HL-60/S4 treated with retinoic acid at 250 ng/mL for 4 days and 3 days (cell line): Measurements from ENCODE around the gene RBFOX1.

Source experiments
- in situ Hi-C: fragments of 300-500 bp; cut with MboI; formaldehyde crosslinking; loops from 2 replicates; pipeline ENCODE4 v1.7.0; 2022; ENCODE audit warnings: low sequenced_read_pairs

The RBFOX1 gene

DNA sequence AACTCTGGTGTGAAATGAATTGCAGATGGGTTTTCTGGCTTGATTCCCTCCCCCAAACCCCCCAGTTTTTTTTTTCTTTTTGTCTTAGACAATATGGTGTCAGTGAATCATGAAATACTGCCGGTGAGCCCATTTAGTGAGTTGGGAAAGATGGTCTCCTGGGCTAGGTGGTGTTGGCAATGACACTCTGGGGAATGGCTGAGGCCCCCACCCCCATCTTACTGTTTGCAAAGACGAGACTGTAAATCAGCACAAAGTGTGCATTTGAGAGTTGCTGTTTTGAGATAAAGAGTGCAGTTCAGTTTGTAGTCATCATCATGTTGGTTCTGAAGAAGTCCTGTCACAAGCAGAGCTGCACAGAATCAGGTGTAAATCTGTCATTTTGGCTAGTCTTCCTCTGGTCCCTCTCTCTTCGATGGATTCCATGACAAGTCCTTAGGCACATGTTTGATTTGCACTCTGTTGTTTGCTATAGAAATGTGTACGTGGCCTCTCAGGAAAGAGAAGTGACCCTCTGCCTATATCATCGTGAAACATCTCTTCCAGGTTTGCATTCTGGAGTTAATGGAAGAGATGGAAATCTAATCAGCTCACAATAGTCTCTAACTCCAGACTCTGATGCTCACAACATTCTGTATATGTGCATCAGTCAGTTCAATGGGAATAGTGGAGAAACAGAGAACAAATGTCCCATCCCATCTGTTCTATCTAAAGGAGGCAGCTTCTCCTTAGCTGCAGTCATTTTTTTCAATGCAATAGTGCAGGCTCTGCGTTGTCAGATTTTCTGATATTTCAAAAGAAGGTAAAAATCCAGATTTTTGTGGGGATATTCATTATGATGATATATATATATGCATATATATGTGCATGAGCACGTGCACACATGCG is 34.6 kb downstream of the RBFOX1 start:
- in situ Hi-C loops = no loop called here

- in situ Hi-C loops = no loop called here
Measured at GRCh38 chr16:7369204-7369603, 36.6 kb downstream of the RBFOX1 start.

GRCh38 chr16:7372095-7372494 is 39.5 kb downstream of the RBFOX1 start:
- in situ Hi-C loops = no loop called here

GRCh38 chr16:7373776-7374175 is 41.1 kb downstream of the RBFOX1 start:
- in situ Hi-C loops = no loop called here

DNA sequence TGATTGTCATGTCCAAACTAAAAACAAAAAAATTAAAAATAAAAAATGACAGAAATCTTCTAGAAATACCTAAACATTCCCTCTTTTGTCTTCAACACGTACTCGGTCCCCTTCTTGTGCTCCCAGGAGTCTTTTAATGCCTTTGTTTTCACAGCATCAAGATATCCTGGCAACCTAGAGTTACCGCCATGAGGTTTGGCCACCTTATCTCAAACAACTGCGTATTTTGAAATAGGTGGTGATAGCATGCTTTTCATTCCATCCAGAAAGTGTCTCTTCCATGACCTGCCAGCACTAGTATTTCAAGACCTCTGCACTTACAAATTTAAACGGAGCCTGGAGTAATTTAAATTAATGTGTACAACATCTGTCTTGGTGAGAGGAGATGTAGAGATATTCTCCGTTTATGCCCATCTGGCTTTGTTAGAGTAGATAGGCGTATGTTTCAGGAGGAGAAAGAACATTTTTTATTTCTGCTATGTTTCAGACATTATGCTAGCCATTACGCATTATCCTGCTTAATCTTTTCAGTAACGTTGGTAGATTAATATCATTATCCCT is 42.0 kb downstream of the RBFOX1 start:
- in situ Hi-C loops = no loop called here

DNA sequence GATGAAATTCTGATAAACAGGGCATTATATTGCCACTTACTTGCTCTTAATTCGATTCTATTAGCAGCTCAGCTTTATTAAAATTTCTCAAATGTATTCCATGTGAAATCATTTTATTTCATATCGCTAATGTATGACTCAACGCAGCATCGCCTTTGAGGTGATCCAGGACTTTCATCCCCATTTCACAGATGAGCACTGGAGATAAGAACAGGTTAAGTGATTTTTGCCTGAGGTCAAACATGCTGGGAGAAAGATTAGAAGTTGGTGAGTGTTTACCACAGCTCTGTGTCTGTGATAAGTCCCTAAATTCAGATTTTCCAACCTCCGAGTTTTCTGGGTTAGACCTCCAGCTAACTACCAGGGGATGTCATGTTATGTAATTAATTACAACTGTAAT is 43.6 kb downstream of the RBFOX1 start:
- in situ Hi-C loops = no loop called here

DNA sequence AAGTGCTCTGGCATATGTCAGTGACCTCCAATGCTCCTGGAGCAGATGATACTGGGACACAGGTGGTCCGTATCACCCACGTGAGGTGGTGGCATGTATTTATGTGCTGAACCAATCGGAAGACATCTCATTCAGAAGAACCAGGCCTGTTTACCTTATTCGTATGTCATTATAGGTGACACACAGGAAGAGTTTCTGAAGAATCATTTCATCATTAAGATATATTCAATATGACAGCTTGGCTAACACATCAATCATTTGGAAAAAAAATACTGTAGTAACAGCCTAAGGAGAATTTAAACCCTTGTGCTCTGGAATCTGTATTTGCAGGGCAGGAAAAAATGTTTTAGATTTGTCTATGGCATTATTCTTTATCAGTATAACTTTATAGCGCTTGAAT is 44.6 kb downstream of the RBFOX1 start:
- in situ Hi-C loops = no loop called here

DNA sequence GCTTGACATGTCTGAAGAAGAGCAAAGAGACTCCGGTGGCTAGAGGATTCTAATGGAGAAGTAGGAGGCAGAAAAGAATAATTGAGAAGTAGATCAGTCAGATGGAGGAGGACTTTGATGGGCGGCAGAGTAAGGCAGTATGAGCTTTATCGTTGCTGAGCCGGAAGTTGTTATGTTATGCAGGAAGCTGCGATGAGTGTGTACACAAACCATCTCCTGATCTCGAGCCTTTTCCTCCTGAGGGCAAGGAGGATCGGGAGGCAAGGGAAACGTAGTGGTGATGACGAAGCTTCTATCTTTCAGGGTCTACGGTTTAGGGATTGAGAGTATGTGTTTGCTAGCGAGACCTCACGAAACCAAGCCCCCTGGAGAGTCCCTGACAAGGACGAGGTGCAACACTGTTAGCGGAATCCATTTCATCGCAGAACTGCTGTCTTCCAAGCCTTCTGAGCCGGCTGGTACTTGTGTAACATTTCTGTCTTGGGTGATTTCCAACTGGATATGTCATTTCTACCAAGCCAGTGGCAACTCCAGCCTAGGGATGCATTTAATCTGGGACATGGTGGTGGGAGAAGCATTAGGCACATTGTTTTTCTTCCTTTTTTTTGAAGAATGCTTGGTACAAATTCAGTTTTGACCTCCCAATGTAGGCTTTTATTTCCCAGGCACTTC is 45.5 kb downstream of the RBFOX1 start:
- in situ Hi-C loops = no loop called here

DNA sequence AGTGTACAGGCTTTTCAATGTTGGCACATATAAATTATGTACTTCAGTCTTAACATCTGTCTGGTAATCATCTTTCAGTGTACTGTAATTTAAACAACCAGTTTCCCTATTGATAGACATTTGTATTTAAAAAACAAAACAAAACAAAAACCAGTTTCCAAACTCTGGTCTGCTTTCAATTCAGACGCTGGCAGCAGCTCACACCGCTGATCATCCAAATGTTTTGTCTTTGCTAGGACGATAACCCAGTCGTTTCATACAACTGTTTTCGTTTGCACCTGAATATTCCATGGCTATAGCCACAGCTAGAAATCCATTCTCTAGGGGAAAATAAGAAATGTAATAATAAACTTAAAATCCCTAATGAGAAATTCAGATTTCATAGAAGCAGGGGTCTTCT is 47.8 kb downstream of the RBFOX1 start:
- in situ Hi-C loops = no loop called here

- in situ Hi-C loops = no loop called here
Measured at GRCh38 chr16:7380911-7381310, 48.3 kb downstream of the RBFOX1 start.

GRCh38 chr16:7381671-7382070 is 49.0 kb downstream of the RBFOX1 start:
- in situ Hi-C loops = no loop called here

GRCh38 chr16:7382521-7382920 is 49.9 kb downstream of the RBFOX1 start:
- in situ Hi-C loops = no loop called here

GRCh38 chr16:7390974-7391373 is 58.3 kb downstream of the RBFOX1 start:
- in situ Hi-C loops = no loop called here

- in situ Hi-C loops = no loop called here
Measured at GRCh38 chr16:7391694-7392093, 59.0 kb downstream of the RBFOX1 start.

DNA sequence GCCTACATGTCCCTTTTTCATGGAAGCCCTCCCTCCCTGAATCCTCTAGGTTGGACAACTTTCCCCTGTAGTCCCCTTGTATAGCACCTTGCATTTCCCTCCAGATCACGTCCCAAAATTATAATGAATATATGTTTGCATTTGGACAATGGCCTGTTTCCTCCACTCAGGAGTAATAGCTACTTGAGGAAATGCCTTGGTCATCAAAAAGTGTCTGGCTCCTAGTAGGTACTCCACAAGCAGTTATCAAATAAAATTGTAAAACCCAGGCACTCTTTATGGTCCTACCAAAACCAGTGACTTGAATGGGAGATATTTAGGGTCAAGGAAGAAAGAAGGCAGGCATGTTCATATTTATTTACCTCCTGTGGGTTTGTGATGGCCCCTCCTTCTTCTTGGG is 59.6 kb downstream of the RBFOX1 start:
- in situ Hi-C loops = no loop called here

DNA sequence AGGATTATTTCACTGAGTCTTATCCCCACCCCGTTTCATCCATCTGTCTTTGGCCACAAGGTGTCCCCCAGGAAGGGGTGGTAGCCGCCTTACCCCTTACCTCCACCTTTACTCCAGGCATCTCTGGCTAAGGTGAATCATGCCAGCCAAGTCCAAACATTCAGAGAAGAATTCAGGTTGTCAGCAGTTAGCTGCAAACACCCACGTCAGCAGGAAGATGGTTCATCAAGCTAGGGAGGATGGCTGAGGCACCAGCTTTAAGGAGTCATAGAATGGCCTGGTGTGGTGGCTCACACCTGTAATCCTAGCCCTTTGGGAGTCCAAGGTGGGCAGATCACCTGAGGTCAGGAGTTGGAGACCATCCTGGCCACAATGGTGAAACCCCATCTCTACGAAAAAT is 61.0 kb downstream of the RBFOX1 start:
- in situ Hi-C loops = no loop called here

DNA sequence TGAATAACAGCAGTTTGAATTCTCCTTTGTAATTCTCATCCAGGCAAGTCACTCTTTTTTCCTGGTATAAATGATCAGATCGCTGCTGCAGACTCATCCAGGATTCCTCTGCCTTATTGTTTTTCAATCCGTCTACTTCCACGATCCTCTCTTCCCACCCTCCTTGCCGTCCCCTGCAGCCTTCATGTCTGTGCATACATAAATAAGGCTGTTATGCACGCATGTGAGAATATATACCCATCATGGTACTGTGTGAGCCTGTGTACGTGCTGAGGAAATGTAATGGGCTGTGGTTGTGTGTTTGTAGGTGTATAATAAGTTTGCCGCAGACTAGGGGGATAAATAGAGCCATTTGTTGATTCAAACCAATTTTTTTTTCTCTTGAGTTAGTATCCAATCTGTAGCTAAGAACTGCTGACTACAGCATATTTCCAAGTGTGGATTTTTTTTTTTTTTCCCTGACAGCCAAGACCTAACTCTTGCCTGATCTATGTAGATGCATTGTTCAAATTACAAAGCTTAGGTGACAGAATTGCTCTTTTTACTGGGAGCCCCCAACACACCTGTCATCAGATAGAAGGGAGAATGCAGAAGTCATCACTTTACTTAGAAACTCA is 62.2 kb downstream of the RBFOX1 start:
- in situ Hi-C loops = no loop called here

DNA sequence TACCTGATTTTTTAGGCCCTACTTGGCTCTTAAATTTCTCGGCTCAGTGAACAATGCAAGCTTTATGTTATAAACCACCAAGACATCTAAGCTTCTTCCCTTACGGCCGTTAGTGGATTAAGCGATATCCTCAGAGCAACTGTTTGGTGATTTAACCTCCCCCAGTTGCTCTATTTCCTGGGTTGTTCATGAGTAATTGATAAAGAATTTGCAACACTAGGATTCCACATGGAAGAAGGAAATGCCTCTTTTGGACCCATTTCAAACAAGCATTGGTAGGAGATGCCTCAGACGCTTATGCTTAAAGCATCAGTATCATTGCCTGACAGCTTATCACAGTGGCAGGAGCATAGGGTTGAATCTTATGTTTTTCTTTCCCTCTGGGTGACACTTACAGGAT is 65.3 kb downstream of the RBFOX1 start:
- in situ Hi-C loops = no loop called here

DNA sequence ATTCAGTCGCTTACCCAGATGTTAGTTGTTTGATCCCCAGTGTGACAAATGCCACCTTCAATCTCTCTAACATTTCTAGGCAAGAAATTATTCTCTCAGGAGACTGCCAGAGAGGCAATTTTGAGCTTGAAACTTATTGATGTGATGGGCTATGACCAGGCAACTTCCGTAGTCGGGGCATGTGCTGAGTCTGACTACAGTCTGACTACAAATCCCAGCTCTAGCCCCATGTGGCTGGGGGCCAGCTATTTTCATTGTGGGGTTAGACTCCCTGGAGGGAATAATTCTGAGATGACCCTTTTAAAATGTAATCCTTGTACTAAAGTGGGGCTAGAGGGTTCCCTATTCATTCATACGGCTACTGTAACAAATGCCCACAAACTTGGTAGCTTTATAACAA is 65.9 kb downstream of the RBFOX1 start:
- in situ Hi-C loops = no loop called here

GRCh38 chr16:7399296-7399695 is 66.7 kb downstream of the RBFOX1 start:
- in situ Hi-C loops = no loop called here

- in situ Hi-C loops = no loop called here
Measured at GRCh38 chr16:7400117-7400890, 67.7 kb downstream of the RBFOX1 start.
